GM18526 (cell line): ENCODE results near the gene MMGT1.

Experiments
- POLR2A ChIP-seq: IDR thresholded peaks from 3 replicates; pipeline ENCODE4 v1.6.1; 2011; ENCODE audit not compliant: insufficient read length; ENCODE audit errors: extremely low read depth

MMGT1 gene

DNA sequence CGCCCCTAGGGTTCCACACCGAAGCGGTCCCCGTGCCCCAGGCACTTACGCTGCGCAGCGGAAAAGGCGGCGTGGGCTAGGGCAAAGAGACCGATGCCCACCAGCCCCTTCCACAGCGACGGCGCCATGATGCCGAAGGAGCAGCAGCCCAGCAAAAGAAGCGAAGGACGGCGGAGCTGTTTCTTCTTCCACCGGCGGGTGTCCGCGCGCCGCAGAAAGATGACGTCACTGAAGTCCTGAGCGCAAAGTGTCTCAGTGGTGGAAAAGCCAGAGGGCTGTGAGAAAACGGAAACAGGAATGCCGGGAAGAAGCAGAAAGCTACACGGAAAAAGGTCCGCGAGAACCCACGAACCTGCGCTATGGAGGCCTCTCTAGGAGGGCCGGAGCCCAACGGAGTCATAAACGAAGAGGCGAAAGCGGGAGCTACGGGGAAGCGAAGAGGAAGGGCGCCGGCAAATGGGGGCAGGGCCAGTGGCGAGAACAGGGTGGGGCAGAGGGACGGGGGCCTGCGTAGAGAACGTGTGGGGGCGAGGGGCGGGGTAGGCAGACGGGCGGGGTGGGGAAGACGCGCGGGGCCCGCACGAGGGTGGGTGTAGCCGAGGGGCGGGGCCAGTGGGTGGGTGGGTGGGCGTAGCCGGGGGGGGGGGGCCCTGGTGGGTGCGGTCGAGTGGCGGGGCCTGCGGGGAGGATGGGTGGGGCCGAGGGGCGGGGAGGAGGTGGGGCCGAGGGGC lies at the start of gene MMGT1:
Gene MMGT1 (minus strand): TSS at position 441 of the 731 bp plus-strand sequence. CDS start 313 bp downstream, at position 128.
- TF ChIP-seq POLR2A, result peak; percentile 59

DNA sequence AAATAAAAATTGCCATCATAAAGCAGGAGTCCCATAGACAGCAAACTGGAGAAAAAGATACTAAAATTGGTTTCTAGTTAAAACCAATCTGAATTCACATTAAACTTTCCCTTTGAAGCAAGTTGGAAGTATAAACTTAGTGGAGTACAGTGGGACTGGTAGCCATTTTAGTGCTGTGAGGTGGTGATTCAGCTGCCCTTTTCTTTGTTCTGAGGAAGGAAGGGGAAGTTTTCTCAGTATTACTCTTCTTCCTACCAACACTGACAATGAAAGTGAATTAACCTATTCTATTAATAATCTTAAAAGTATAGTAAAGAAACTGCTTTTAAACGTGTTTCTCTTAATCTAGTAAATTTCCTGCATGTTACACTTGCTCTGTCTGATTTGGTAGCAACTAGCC lies 48.1 kb upstream of the MMGT1 start:
- no peak for TF ChIP-seq POLR2A

DNA sequence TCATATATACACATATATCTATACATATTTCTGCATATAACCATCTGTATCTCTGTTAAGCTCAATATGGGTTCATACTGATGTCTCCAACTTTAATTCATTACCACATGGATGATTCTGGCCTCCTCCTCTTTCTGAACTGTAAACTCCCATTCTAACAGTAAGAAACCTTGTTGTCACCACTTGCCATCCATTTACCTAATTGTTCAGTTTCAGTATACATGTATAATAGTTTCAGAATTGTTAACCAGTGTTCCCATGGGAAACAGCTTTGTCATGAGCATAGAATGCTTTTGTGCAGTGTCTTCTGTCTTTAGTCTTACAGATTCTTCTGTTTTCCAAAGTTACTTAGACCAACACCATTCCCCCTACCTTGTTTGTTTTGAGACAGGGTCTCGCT lies 47.4 kb upstream of the MMGT1 start:
- no peak for TF ChIP-seq POLR2A

DNA sequence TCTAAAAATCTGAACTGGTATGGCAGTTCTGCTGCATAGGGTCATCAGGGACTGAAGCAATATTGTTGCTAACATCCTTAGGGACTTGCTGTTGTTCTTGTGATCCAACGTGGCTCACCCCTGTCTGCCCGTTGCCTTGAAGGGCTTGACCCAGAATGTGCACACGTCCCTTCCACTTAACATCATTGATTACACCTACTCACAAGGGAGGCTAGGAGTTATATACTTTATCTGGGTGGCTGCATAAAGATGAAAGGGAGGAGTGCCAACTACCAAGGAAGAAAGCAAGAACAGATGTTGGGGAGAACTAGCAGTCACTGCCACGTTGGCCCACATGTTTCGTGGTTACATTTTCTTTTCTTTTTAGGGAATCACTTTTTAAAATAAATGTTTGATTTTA lies 45.4 kb upstream of the MMGT1 start:
- no peak for TF ChIP-seq POLR2A

DNA sequence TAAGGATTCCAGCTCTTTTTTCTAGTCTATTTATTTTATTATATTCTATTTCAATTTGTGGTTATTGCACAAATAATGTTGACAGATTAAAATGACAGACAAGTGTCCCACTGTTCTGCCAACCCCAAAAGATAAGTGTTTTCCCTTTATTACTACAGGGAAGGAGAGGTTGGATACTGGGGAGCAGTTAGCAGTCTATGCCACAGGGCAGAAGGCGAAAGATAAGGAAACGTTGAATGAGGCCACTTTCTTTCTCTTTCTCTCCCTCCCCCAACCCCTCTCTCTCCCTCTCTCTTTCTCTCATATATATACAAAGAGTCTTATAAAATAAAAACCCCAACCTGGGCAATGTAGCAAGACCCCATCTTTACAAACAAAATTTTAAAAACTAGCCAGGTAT lies 43.1 kb upstream of the MMGT1 start:
- TF ChIP-seq POLR2A, result no peak

DNA sequence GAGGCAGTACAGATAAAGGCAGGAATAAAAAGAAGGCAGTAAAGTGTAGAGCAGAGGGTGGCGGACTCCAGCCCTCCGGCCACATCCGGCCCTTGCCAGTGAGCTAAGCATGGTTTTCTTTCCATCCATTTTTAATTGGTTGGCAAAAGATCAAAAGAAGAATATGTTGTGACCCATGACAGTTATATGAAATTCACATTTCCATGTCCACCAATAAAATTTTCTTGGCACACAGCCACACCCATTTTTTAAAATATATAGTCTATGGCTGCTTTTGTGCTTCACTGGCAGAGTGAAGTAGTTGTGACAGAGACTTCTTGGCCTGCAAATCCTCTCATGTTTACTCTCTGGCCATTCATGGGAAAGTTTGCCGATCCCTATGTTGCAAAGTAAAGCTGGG lies 41.2 kb upstream of the MMGT1 start:
- TF ChIP-seq POLR2A, result no peak

DNA sequence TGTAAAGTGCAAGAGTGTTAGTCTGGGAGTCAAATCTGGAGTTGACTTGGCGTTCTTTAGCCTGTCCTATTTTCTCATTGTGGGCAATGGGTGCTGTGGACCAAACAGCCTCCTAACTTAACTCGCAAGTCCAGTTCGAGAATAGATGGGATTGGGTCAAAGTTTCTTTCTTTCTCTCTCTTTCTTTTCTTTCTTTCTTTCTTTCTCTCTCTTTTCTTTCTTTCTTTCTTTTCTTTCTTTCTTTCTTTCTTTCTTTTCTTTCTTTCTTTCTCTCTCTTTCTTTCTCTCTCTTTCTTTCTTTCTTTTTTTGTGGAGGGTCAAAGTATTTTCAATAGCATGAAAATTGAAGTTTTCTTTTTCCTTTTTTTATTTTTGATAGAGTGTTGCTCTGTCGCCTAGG lies 14.5 kb upstream of the MMGT1 start:
- no peak for TF ChIP-seq POLR2A

DNA sequence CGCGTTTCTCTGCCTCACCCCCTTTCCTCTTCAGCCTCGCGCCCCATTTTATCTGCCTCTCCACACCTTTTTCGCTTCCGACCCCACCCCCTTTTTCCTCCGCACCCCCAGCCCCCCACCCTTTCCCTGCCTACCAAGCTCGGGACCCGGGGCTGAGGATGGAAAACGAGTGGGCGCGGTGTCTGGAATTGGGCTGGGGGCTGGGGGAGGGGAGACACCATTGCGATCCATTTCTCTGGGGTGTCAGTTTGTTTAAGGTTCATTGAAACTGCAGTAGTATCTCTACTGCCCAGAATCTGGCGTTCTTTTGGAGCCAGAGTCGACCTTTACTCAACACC lies 12.2 kb upstream of the MMGT1 start:
- no peak for TF ChIP-seq POLR2A

DNA sequence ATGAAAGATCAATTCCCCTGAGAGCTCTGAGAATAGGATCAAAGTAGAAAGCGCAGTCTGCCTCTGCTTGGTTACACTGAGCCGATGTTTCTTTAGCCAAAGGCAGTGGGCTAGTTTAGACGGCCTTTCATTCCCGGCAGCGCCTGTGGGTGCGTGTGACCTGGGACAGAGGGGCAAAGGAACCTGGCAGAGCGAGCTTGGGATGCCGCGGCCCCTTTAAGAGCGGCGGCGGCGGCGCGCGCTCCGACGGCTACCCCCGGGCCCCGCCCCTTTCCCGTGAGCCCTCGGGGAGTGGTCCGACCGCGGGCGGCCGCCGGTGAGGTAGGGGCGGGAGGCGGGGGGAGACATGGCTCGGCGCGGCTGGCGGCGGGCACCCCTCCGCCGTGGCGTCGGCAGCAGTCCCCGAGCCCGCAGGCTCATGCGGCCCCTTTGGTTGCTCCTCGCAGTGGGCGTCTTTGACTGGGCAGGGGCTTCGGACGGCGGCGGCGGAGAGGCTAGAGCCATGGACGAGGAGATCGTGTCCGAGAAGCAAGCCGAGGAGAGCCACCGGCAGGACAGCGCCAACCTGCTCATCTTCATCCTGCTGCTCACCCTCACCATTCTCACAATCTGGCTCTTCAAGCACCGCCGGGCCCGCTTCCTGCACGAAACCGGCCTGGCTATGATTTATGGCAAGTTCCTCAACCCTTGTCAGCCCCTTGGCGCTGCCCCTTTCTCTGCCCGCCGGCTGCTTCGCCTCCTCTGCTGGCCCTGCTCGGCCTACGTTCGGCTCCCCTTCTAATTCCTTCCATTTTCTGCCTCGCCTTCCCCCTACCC lies 11.6 kb upstream of the MMGT1 start, which contains the start of gene SLC9A6:
Gene SLC9A6 (plus strand): TSS at position 279 of the 816 bp plus-strand sequence. CDS start 224 bp downstream, at position 503.
- peak; percentile 47 for TF ChIP-seq POLR2A

DNA sequence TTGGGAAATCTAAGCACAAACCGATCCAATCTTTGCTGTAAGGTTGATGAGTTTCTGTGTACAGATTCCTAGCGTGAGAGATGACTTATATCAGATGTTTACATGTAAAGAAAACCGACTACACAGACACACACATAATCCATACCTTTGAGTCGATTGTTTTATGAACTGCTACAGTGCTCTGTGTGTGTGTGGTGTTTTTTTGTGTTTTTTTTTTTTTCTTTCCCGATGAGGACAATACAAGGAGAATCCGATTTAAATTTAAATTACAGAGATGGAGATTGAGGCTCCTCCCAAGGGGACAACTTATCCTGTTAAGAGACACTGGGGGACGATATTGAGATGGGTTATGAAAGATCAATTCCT lies 11.0 kb upstream of the MMGT1 start:
- no peak for TF ChIP-seq POLR2A

DNA sequence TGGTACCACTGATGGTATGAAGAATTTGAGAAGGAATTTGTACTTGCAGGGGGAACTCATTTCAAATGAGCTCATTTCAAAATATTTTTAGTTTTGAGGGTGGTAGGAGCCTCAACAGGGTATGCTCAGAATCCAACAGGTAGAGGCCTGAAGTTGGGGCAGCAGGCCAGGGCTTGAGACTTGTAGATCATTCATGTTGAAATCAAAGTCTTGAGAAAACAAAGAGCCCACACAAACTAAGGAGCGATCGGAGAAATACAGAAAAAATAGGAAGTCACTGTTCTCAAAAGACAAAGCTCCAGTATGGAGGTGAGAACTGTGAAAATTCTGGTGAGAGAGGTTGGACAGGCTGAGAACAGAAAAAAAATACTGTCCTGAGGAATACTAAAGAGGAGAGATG lies 10.5 kb upstream of the MMGT1 start:
- TF ChIP-seq POLR2A, result no peak

DNA sequence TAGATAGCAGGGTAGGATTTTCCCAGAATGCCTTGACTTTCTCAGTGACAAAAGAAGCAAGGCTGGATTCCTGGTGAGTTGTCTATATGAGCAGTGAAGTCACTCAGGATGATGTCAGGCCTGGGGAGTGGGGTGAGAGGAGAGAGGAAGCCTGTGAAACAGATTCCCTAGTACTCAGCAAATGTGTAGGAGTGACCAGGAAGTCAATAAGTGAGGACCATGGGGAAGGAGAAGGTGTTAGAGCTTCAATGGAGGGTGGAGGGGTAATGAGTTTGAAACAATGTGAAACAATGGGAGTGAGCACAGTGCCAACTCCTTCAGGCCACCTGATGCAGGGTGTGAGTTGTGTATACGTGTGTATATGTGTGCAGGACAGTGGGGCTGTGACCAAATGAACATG lies 9.1 kb upstream of the MMGT1 start:
- no peak for TF ChIP-seq POLR2A

DNA sequence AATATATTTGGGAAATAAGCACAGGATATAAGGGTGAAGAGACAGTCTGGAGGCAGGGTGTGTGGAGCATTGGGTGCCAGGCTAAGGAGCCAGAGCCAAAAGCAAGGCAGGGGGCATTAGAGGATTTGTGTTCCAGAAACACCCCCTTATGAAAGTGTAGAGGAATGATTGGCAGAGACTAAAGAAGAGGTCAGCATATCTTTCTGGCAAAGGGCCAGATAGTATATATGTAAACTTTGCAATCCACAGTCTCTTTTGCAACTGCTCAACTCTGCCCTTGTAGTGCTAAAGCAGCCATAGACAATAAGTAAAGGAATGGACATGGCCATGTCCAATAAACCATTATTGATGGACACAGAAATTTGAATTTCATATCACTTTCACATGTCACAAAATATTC lies 7.9 kb upstream of the MMGT1 start:
- no peak for TF ChIP-seq POLR2A

DNA sequence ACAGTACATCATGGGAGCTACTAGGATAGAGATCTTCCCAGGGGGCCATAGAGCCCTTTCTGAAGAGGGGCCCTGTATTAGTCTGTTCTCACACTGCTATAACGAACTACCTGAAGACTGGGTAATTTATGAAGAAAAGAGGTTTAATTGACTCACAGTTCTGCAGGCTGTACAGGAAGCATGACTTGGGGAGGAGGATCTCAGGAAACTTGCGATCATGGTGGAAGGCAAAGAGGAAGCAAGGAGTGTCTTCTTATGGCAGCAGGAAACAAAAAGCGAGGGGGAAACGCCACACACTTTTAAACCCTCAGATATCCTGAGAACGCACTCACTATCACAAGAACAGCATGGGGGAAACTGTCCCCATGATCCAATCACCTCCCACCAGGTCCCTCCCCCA lies 7.2 kb upstream of the MMGT1 start:
- TF ChIP-seq POLR2A, result no peak

DNA sequence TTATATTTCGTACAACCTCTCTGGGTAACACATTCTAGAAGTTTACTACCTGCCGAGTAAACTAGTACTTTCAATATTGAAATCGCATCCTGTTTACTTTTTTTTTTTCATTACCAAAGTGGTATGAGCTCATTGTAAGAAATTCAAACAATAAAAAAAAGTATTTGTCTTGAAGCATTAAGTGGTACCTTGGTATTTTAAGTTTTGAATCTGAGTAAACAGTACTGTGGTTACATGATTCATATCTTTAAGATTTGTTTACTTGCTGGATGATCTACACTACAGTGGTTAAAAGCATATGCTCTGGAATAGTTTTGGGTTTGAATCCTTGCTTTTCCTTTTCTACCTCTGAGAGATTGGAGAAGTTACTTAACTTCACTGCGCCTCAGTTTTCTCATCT lies 3.8 kb upstream of the MMGT1 start:
- TF ChIP-seq POLR2A, result no peak

DNA sequence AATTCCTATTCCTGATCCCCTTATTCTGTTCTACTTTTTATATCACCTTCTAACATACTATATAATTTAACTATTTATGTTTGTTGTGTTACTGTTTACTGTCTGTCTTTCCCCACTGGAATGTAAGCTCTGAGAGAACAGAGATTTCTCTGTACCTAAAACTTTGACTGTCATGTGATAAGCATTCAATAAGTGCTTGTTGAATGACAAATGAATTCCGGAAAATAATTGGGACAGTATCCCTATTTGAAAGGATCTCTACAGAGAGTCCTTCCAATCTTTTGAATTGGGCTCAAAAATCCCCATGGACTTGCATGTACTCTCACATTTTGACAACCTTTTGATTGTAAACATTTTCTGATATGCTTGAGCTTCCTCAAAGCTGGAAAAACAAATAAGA lies 1.6 kb upstream of the MMGT1 start:
- TF ChIP-seq POLR2A, result no peak
